Hindlimb muscle (tissue), 1 donor: Measurements from ENCODE around the gene TRAF2. TPM values are rescaled to one million over a fixed set of nuclear protein-coding genes. Genes with fewer than 3 reads are reported as not detected.

Source experiments
- DNase-seq: peaks from one replicate; pipeline ENCODE4 v3.0.0-alpha.2; 2013
- polyA plus RNA-seq: library from polyadenylated mRNA; unstranded; fragments of 120-200 nt; gene quantifications from one replicate; pipeline ENCODE4 v1.2.1, GENCODE V29; 2013; ENCODE audit not compliant: insufficient read length

Gene TRAF2
- polyA plus RNA-seq, 1 donor: 13.7 TPM

- DNase-seq: peak; percentile 78
These were observed 63.7 kb downstream of the TRAF2 start for GRCh38 chr9:136949817-136950655.

DNA sequence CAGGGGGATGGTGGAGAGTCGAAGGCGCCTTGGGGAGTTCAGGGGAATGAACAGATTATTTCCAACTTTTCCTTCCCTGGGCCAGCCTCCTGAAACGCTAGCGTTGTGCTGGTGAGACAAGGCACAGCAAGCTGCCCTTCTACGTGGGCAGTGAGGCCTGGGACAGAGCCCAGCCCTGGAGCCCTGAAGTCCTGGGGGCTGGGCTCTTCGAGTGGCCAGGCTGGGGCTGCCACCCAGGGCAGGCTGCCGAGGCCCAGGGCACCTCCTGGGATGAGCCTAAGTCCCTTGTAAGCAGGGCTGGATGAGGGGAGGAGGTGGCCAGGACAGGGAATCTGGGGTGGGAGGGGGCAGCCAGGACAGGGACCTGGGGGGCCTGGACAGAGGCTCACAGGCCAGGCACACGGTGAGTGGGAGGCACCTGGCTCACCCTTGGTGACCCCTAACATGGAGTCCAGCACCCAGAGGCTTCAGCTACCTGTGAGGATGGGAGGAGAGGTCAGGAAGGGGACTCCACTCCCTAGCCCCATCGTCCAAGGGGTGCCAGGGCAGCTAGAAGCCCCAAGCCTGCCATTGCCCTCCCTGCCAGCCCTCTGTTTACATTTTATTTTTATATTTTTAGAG lies 64.5 kb downstream of the TRAF2 start:
- no peak for DNase-seq

DNA sequence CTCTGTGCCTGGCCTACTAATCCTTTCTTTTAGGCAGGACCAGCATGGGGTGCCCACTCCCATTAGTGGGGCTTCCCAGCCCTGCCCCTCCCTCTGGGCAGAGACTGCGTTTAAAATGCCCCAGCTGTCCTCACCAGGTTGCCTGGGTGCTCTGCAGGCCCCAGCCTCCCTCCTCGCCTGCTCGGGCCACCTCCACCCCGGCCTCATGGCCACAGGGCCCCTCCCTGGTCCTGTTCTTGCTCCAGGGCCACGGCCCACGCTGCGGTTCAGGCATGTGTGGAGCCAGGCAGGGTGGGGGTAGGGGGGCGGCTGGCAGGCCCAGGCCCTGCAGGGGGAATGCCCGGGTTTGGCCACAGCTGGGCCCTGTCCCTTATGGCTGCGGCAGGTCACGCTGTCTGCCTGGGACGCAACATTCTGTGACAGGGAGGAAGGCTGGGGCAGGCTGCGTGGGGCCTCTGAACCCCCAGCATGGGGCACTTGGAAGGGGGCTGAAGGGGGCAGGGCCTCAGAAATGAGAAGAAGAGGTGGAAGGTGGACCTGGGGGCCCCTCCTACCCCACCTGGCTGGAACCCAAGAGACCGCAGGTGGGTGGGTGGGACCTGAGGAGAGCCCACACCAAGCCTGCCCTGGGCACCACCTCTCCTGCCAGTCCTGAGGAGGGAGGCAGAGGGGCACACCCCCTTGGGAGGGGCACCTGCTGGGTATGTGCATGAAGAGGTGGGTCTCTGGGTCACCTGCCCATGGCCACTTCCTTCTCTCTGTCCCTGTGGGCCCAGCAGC lies 65.4 kb downstream of the TRAF2 start, which contains the start of gene LCN12:
Gene LCN12 (plus strand): TSS at position 733 of the 780 bp plus-strand sequence. CDS start 55 bp downstream, outside the sequence.
- no peak for DNase-seq

- DNase-seq: no peak
These were observed 66.1 kb downstream of the TRAF2 start for GRCh38 chr9:136952321-136952850.

DNA sequence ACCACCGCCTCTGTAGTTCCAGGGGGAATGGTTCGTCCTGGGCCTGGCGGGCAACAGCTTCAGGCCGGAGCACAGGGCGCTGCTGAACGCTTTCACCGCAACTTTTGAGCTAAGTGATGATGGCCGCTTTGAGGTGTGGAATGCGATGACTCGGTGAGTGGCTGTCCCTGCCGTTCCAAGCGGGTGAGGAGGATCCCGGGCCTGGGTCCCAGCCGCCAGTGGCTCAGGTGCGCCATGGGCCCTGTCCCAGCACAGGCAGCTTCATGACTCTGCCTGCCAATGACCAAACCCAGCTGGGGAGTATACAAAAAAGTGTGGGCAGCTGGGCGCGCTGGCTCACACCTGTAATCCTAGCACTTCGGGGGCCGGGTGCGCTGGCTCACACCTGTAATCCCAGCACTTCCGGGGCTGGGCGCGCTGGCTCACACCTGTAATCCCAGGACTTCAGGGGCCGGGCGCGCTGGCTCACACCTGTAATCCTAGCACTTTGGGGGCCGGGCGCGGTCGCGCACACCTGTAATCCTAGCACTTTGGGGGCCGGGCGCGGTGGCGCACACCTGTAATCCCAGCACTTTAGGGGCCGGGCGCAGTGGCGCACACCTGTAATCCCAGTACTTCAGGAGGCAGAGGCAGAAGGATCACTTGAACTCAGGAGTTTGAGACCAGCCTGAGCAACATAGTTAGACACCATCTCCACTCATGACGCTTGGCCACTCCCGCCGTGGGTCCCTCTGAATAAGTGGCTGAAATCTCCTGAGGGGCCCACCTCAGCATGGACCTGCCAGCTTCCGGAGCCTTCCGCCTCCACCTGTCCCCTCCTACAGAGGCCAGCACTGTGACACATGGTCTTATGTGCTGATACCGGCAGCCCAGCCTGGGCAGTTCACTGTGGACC lies 66.8 kb downstream of the TRAF2 start:
- DNase-seq: no peak

DNA sequence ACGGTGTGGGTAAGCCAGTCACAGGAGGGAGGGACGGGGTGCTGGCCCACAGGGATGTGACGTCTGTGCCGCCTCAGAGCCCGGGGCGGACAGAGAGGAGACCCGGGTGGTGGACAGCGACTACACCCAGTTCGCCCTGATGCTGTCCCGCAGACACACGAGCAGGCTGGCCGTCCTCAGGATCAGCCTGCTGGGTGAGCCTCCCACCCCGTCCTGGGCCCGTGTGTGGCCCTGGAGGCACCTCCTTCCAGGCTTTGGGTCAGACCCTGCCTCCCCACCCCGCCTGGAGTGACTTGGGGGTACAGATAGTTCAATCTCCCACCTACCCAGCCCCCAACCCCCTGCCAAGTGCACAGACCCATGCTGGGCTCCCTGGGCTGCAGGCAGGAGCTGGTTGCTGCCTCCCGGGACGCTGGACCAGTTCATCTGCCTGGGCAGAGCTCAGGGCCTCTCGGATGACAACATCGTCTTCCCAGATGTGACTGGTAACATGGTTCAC lies 67.5 kb downstream of the TRAF2 start:
- no peak for DNase-seq

- no peak for DNase-seq
These were observed 68.2 kb downstream of the TRAF2 start for GRCh38 chr9:136954270-136955083.

GRCh38 chr9:136955202-136955942 lies 69.1 kb downstream of the TRAF2 start:
- DNase-seq: no peak

DNA sequence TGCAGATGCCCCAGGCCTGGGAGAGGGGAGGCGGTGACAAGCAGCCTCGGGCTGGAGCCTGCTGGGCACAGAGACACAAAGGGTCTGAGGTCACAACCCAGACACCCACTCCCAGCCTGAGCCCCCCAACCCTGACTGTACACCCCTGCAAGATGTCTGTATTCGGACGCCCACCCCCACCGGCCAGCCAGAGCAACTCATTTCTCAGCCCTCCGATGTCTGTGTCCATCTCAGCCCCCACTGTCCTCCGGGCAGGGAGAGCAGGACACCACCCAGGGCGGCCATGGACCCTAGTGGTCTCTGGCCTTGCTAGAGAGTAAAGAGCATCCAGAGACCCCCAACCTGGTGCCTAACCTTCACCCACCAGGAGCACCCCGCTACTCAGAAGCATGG lies 69.6 kb downstream of the TRAF2 start:
- DNase-seq: no peak

DNA sequence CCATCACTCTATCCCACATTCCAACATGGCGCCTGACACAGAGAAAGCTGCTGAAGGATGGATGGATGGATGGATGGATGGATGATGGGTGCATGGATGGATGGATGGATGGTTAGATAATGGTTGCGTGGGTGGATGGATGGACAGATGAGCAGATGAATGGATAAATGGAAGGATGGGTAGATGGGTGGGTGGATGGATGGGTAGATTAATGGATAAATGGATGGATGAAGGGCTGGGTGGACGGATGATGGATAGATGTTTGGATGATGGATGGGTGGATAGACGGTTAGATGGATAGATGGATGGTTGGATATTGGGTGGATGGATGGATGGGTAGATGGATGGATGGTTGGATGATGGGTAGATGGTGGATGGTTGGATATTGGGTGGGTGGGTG lies 70.3 kb downstream of the TRAF2 start:
- DNase-seq: no peak

DNA sequence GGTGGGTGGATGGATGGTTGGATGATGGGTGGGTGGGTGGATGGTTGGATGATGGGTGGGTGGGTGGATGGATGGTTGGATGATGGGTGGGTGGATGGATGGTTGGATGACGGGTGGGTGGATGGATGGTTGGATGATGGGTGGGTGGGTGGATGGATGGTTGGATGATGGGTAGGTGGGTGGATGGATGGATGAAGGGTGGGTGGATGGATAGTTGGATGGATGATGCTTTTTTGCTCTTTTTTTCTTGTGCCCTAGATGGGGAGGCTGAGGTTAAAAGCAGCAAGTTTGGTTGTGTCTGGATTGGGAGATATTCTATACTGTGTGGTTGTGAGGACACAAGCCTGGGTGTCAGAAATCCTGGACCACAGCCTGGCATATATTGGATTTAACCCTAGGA lies 71.1 kb downstream of the TRAF2 start:
- no peak for DNase-seq

DNA sequence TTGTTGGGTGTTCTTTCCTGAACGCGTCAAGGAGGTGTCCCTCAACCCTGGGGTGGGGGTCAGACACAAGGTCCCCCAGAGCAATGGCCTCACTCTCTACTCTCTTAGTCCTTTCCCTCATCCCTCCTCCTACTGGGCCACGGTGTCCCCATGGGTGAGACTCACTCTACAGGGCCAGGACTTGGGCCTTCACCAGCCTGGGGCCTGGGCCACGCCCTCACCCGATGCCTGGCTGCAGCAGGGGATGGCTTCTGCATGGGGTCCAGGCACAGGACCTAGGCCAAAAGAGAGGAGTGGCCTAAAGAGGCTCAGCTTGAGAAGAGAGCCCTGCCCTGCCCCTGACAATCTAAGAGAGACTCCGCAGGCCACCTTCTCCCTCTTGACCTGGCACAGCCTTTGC lies 71.6 kb downstream of the TRAF2 start:
- DNase-seq: no peak

DNA sequence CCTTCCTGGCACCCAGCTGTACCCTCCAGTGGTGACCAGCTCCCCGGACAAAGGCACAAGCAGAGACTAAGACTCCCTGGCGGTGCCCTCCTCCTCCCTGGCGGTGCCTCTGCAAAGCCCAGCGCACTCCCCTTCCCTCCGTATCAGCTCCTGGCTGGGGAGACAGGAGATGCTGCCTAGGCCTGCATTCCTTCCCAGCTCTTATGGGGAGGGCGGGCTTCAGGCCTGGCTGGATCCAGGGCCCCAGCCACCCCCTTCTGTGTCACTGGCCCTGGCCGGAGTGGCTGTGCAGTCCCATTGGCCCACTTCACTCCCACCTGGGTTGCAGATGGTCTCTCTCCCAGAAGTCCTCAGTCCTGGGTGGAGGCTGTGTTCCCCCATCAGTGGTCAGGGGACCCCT lies 72.2 kb downstream of the TRAF2 start:
- DNase-seq: no peak

- no peak for DNase-seq
These were observed 72.9 kb downstream of the TRAF2 start for GRCh38 chr9:136958898-136959850.

DNA sequence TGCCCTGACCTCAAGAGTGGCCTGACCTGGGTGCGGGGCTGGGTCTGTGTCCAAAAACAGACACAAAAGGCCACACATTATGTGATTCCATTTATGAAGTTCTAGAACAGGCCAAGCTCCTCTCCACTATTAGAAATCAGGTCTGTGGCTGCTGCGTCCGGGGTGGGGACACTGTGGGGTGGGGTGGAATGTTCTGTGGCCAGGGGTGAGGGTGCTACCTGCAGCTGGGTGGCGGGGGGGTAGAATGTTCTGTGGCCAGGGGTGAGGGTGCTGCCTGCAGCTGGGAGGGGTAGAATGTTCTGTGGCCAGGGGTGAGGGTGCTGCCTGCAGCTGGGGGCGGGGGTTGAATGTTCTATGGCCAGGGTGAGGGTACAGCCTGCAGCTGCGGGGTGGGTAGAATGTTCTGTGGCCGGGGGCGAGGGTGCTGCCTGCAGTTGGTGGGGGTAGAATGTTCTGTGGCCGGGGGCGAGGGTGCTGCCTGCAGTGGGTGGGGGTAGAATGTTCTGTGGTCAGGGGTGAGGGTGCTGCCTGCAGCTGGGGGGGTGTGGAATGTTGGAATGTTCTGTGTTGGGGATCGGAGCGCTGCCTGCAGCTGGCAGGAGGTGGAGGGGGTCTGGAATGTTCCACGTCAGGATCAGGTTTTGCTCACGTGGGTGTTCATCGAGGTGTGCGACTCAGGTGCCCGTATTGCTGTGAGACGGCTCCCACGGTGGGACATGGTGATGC lies 74.1 kb downstream of the TRAF2 start:
- DNase-seq: no peak

GRCh38 chr9:136960938-136961275 lies 74.6 kb downstream of the TRAF2 start:
- DNase-seq: no peak

- no peak for DNase-seq
These were observed 75.2 kb downstream of the TRAF2 start for GRCh38 chr9:136961279-136962065.
